Panc1 (cell line): ENCODE measurements around the gene FBXO30. TPM values are rescaled to one million over a fixed set of nuclear protein-coding genes. Genes with fewer than 3 reads are reported as not detected.

ENCODE experiments used
- total RNA-seq: library from RNA; stranded (reverse); gene quantifications from one replicate; pipeline ENCODE4 v1.2.1, GENCODE V29; 2021; ENCODE audit not compliant: unreplicated experiment

Gene FBXO30
- total RNA-seq, 1 experiment from 2014 or later: 9.5 TPM

Other genes with a start within 250 kb of the FBXO30 start
- gene EPM2A, start 79.3 kb downstream of the FBXO30 start, total RNA-seq: 5.7 TPM
- gene SHPRH, start 149.6 kb upstream of the FBXO30 start, total RNA-seq: 14.5 TPM
- gene GRM1, start 214.3 kb upstream of the FBXO30 start, total RNA-seq: not detected